ENCODE measurements around the gene ITPKC. TPM values are rescaled to one million over a fixed set of nuclear protein-coding genes. Genes with fewer than 3 reads are reported as not detected.
A peak's percentile ranks its signal among the peaks of the same experiment; 100 is the strongest.

Gene ITPKC
- polyA plus RNA-seq, 1 donor: 28.4 TPM

- H3K36me3 ChIP-seq (ENCODE audit: control insufficient read depth, insufficient read depth, low read length): peaks cover 44% of the 10 kb centered on the region
- peaks cover 10% of the 10 kb centered on the region for H3K4me1 ChIP-seq (ENCODE audit: control insufficient read depth, insufficient read depth, low read length)
- no CpG with 5 or more reads among the region's 18 CpGs for WGBS (ENCODE audit: insufficient coverage, low lambda C conversion rate)
- no peak overlapping the region for H3K27ac ChIP-seq (ENCODE audit: low read length)
- peak overlapping the region; percentile 50 for H3K4me3 ChIP-seq (ENCODE audit: low read length)
- DNase-seq: peak in 1 of 2 donors; percentile 34
- no peaks in the 10 kb centered on the region for H3K9me3 ChIP-seq (ENCODE audit: control insufficient read depth, low read depth, low read length)
- no peaks in the 10 kb centered on the region for H3K27me3 ChIP-seq (ENCODE audit: control insufficient read depth, insufficient read depth, low read length)
These were observed 27.4 kb upstream of the ITPKC start for GRCh38 chr19:40689339-40690049.

GRCh38 chr19:40690050-40690692, 26.7 kb upstream of the ITPKC start, which contains the start of gene NUMBL:
TSS of gene NUMBL (minus strand) at chr19:40690651. CDS start at chr19:40690483, 168 bp downstream.
- Histone ChIP-seq H3K36me3 (ENCODE audit: control insufficient read depth, insufficient read depth, low read length) (peaks cover 43% of the 10 kb centered on the region), H3K4me1 (ENCODE audit: control insufficient read depth, insufficient read depth, low read length) (peaks cover 10% of the 10 kb centered on the region), H3K9me3 (ENCODE audit: control insufficient read depth, low read depth, low read length) (no peaks in the 10 kb centered on the region), H3K4me3 (ENCODE audit: low read length) (peak within 1 kb of the TSS; percentile 50), H3K27me3 (ENCODE audit: control insufficient read depth, insufficient read depth, low read length) (no peaks in the 10 kb centered on the region), H3K27ac (ENCODE audit: low read length) (peak within 1 kb of the TSS; percentile 37)
- no peak for DNase-seq
- WGBS (ENCODE audit: insufficient coverage, low lambda C conversion rate): no CpG with 5 or more reads among the region's 50 CpGs

- no CpG with 5 or more reads among the region's 56 CpGs for WGBS (ENCODE audit: insufficient coverage, low lambda C conversion rate)
- DNase-seq: peak; percentile 87 to 92
- H3K4me1 ChIP-seq (ENCODE audit: control insufficient read depth, insufficient read depth, low read length): peaks cover 10% of the 10 kb centered on the region
- H3K36me3 ChIP-seq (ENCODE audit: control insufficient read depth, insufficient read depth, low read length): peaks cover 42% of the 10 kb centered on the region
- peak overlapping the region; percentile 36 for H3K4me3 ChIP-seq (ENCODE audit: low read length)
- H3K27me3 ChIP-seq (ENCODE audit: control insufficient read depth, insufficient read depth, low read length): no peaks in the 10 kb centered on the region
- peak overlapping the region; percentile 37 for H3K27ac ChIP-seq (ENCODE audit: low read length)
- H3K9me3 ChIP-seq (ENCODE audit: control insufficient read depth, low read depth, low read length): no peaks in the 10 kb centered on the region
These were observed 26.1 kb upstream of the ITPKC start for GRCh38 chr19:40690693-40691420.

GRCh38 chr19:40691421-40692211, 25.3 kb upstream of the ITPKC start:
- WGBS (ENCODE audit: insufficient coverage, low lambda C conversion rate): no CpG with 5 or more reads among the region's 24 CpGs
- H3K9me3 ChIP-seq (ENCODE audit: control insufficient read depth, low read depth, low read length): no peaks in the 10 kb centered on the region
- no peak for DNase-seq
- H3K27me3 ChIP-seq (ENCODE audit: control insufficient read depth, insufficient read depth, low read length): no peaks in the 10 kb centered on the region
- no peak overlapping the region for H3K27ac ChIP-seq (ENCODE audit: low read length)
- H3K4me3 ChIP-seq (ENCODE audit: low read length): no peak overlapping the region
- H3K4me1 ChIP-seq (ENCODE audit: control insufficient read depth, insufficient read depth, low read length): peaks cover 10% of the 10 kb centered on the region
- peaks cover 42% of the 10 kb centered on the region for H3K36me3 ChIP-seq (ENCODE audit: control insufficient read depth, insufficient read depth, low read length)

GRCh38 chr19:40692212-40692551, 24.7 kb upstream of the ITPKC start:
- no peak for DNase-seq
- Histone ChIP-seq H3K4me1 (ENCODE audit: control insufficient read depth, insufficient read depth, low read length) (peaks cover 10% of the 10 kb centered on the region), H3K27ac (ENCODE audit: low read length) (no peak overlapping the region), H3K36me3 (ENCODE audit: control insufficient read depth, insufficient read depth, low read length) (peaks cover 46% of the 10 kb centered on the region), H3K4me3 (ENCODE audit: low read length) (no peak overlapping the region), H3K27me3 (ENCODE audit: control insufficient read depth, insufficient read depth, low read length) (no peaks in the 10 kb centered on the region), H3K9me3 (ENCODE audit: control insufficient read depth, low read depth, low read length) (no peaks in the 10 kb centered on the region)
- WGBS (ENCODE audit: insufficient coverage, low lambda C conversion rate): no CpG with 5 or more reads among the region's 14 CpGs

GRCh38 chr19:40693150-40693788, 23.6 kb upstream of the ITPKC start:
- H3K27ac ChIP-seq (ENCODE audit: low read length): no peak overlapping the region
- peaks cover 10% of the 10 kb centered on the region for H3K4me1 ChIP-seq (ENCODE audit: control insufficient read depth, insufficient read depth, low read length)
- no peak overlapping the region for H3K4me3 ChIP-seq (ENCODE audit: low read length)

GRCh38 chr19:40693896-40694295, 23.0 kb upstream of the ITPKC start:
- no CpG with 5 or more reads among the region's 4 CpGs for WGBS (ENCODE audit: insufficient coverage, low lambda C conversion rate)
- Histone ChIP-seq H3K4me1 (ENCODE audit: control insufficient read depth, insufficient read depth, low read length) (peaks cover 10% of the 10 kb centered on the region), H3K27ac (ENCODE audit: low read length) (no peak overlapping the region), H3K9me3 (ENCODE audit: control insufficient read depth, low read depth, low read length) (no peaks in the 10 kb centered on the region), H3K27me3 (ENCODE audit: control insufficient read depth, insufficient read depth, low read length) (no peaks in the 10 kb centered on the region), H3K36me3 (ENCODE audit: control insufficient read depth, insufficient read depth, low read length) (peaks cover 50% of the 10 kb centered on the region), H3K4me3 (ENCODE audit: low read length) (no peak overlapping the region)
- no peak for DNase-seq

More at GRCh38 chr19:40693150-40693788, 23.6 kb upstream of the ITPKC start:
- WGBS (ENCODE audit: insufficient coverage, low lambda C conversion rate): no CpG with 5 or more reads among the region's 11 CpGs
- Histone ChIP-seq H3K27me3 (ENCODE audit: control insufficient read depth, insufficient read depth, low read length) (no peaks in the 10 kb centered on the region), H3K9me3 (ENCODE audit: control insufficient read depth, low read depth, low read length) (no peaks in the 10 kb centered on the region), H3K36me3 (ENCODE audit: control insufficient read depth, insufficient read depth, low read length) (peaks cover 47% of the 10 kb centered on the region)
- DNase-seq: no peak

- WGBS (ENCODE audit: insufficient coverage, low lambda C conversion rate): no CpG with 5 or more reads among the region's 5 CpGs
- Histone ChIP-seq H3K9me3 (ENCODE audit: control insufficient read depth, low read depth, low read length) (no peaks in the 10 kb centered on the region), H3K27ac (ENCODE audit: low read length) (no peak overlapping the region), H3K27me3 (ENCODE audit: control insufficient read depth, insufficient read depth, low read length) (no peaks in the 10 kb centered on the region), H3K4me3 (ENCODE audit: low read length) (no peak overlapping the region), H3K4me1 (ENCODE audit: control insufficient read depth, insufficient read depth, low read length) (peaks cover 3% of the 10 kb centered on the region), H3K36me3 (ENCODE audit: control insufficient read depth, insufficient read depth, low read length) (peaks cover 66% of the 10 kb centered on the region)
- no peak for DNase-seq
These were observed 21.0 kb upstream of the ITPKC start for GRCh38 chr19:40695881-40696280.

GRCh38 chr19:40697007-40697406, 19.9 kb upstream of the ITPKC start:
- Histone ChIP-seq H3K27me3 (ENCODE audit: control insufficient read depth, insufficient read depth, low read length) (no peaks in the 10 kb centered on the region), H3K36me3 (ENCODE audit: control insufficient read depth, insufficient read depth, low read length) (peaks cover 71% of the 10 kb centered on the region), H3K4me1 (ENCODE audit: control insufficient read depth, insufficient read depth, low read length) (no peaks in the 10 kb centered on the region), H3K9me3 (ENCODE audit: control insufficient read depth, low read depth, low read length) (no peaks in the 10 kb centered on the region), H3K27ac (ENCODE audit: low read length) (no peak overlapping the region), H3K4me3 (ENCODE audit: low read length) (no peak overlapping the region)
- no peak for DNase-seq
- WGBS (ENCODE audit: insufficient coverage, low lambda C conversion rate): 100% methylated on average over 3 of the region's 6 CpGs
